ENCODE data around the gene PARVG. TPM values are rescaled to one million over a fixed set of nuclear protein-coding genes. Genes with fewer than 3 reads are reported as not detected.

Gene PARVG
- polyA plus RNA-seq, 2 of the 4 experiments (the other 2 are of a cell fraction), result not detected

DNA sequence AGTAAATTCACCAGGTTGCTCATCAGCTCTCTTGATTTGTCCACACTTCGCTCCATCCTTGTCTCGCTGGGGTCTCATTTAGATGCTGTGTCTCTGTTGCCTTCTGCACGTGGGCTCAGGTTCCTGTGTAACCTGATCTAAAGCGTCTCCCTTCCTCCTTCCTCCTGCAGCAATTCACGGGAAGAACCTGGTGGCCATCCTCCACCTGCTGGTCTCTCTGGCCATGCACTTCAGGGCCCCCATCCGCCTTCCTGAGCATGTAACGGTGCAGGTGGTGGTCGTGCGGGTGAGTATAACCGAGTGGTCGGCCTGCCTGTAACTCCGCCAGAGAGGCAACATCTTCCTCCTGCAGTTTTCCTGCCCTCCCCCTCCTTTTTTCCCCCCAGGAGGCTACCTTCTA lies 48.0 kb upstream of the PARVG start:
- ATAC-seq (no peak), DNase-seq (ENCODE audit: low read depth in 1 of 2, low spot score in 1 of 2) (no peak), FAIRE-seq (no peak)
- H3K27ac ChIP-seq, result no peak overlapping the region
- TF ChIP-seq, protein P1, sequence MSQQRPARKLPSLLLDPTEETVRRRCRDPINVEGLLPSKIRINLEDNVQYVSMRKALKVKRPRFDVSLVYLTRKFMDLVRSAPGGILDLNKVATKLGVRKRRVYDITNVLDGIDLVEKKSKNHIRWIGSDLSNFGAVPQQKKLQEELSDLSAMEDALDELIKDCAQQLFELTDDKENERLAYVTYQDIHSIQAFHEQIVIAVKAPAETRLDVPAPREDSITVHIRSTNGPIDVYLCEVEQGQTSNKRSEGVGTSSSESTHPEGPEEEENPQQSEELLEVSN (IDR thresholded peaks at IDR 0.05; ENCODE audit: borderline replicate concordance, low read depth), result no peak
- TF ChIP-seq, protein P2, sequence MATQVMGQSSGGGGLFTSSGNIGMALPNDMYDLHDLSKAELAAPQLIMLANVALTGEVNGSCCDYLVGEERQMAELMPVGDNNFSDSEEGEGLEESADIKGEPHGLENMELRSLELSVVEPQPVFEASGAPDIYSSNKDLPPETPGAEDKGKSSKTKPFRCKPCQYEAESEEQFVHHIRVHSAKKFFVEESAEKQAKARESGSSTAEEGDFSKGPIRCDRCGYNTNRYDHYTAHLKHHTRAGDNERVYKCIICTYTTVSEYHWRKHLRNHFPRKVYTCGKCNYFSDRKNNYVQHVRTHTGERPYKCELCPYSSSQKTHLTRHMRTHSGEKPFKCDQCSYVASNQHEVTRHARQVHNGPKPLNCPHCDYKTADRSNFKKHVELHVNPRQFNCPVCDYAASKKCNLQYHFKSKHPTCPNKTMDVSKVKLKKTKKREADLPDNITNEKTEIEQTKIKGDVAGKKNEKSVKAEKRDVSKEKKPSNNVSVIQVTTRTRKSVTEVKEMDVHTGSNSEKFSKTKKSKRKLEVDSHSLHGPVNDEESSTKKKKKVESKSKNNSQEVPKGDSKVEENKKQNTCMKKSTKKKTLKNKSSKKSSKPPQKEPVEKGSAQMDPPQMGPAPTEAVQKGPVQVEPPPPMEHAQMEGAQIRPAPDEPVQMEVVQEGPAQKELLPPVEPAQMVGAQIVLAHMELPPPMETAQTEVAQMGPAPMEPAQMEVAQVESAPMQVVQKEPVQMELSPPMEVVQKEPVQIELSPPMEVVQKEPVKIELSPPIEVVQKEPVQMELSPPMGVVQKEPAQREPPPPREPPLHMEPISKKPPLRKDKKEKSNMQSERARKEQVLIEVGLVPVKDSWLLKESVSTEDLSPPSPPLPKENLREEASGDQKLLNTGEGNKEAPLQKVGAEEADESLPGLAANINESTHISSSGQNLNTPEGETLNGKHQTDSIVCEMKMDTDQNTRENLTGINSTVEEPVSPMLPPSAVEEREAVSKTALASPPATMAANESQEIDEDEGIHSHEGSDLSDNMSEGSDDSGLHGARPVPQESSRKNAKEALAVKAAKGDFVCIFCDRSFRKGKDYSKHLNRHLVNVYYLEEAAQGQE (IDR thresholded peaks at IDR 0.05), result no peak
- TF ChIP-seq, protein P3, sequence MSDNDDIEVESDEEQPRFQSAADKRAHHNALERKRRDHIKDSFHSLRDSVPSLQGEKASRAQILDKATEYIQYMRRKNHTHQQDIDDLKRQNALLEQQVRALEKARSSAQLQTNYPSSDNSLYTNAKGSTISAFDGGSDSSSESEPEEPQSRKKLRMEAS (IDR thresholded peaks at IDR 0.05), result no peak
- TF ChIP-seq ZFP36 (IDR thresholded peaks at IDR 0.05; ENCODE audit: borderline replicate concordance, partially characterized antibody), result no peak
- TF ChIP-seq FOSB (CRISPR knock-in tag; IDR thresholded peaks at IDR 0.05), result no peak
- no peak for TF ChIP-seq GATA3 (IDR thresholded peaks at IDR 0.05; ENCODE audit: borderline replicate concordance)
- TF ChIP-seq, protein P4, sequence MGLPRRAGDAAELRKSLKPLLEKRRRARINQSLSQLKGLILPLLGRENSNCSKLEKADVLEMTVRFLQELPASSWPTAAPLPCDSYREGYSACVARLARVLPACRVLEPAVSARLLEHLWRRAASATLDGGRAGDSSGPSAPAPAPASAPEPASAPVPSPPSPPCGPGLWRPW (IDR thresholded peaks at IDR 0.05), result no peak
- TF ChIP-seq RARB (CRISPR knock-in tag; IDR thresholded peaks at IDR 0.05), result no peak
- TF ChIP-seq MAFK (IDR thresholded peaks at IDR 0.05; ENCODE audit: partially characterized antibody), result no peak
- TF ChIP-seq EHF (CRISPR knock-in tag; IDR thresholded peaks at IDR 0.05), result no peak
- TF ChIP-seq, protein P5, sequence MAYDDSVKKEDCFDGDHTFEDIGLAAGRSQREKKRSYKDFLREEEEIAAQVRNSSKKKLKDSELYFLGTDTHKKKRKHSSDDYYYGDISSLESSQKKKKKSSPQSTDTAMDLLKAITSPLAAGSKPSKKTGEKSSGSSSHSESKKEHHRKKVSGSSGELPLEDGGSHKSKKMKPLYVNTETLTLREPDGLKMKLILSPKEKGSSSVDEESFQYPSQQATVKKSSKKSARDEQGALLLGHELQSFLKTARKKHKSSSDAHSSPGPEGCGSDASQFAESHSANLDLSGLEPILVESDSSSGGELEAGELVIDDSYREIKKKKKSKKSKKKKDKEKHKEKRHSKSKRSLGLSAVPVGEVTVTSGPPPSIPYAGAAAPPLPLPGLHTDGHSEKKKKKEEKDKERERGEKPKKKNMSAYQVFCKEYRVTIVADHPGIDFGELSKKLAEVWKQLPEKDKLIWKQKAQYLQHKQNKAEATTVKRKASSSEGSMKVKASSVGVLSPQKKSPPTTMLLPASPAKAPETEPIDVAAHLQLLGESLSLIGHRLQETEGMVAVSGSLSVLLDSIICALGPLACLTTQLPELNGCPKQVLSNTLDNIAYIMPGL (CRISPR knock-in tag; IDR thresholded peaks at IDR 0.05; ENCODE audit: borderline replicate concordance), result no peak
- TF ChIP-seq JUN (IDR thresholded peaks at IDR 0.05), result no peak
- TF ChIP-seq HOXB5 (CRISPR knock-in tag; IDR thresholded peaks at IDR 0.05), result no peak
- no peak for TF ChIP-seq TFCP2L1 (CRISPR knock-in tag; IDR thresholded peaks at IDR 0.05)
- TF ChIP-seq CHD4 (IDR thresholded peaks at IDR 0.05; ENCODE audit: borderline replicate concordance), result no peak
- 90% methylated on average over 12 of the region's 12 CpGs for WGBS (ENCODE audit: missing lambda C conversion rate)
- no peak overlapping the region for H3K4me3 ChIP-seq
- H3K9me3 ChIP-seq, result peaks cover 9% of the 10 kb centered on the region; the same call in 2 of the 3 replicates
- H3K4me2 ChIP-seq, result no peak overlapping the region
- CTCF ChIA-PET, result interaction anchor here (1.2 kb wide), 1 partner anchor 43 kb away, joined by 3 read pairs; no protein-coding TSS in a partner anchor
- no peaks in the 10 kb centered on the region for H3K4me1 ChIP-seq
- POLR2A ChIA-PET, result no interaction called here

DNA sequence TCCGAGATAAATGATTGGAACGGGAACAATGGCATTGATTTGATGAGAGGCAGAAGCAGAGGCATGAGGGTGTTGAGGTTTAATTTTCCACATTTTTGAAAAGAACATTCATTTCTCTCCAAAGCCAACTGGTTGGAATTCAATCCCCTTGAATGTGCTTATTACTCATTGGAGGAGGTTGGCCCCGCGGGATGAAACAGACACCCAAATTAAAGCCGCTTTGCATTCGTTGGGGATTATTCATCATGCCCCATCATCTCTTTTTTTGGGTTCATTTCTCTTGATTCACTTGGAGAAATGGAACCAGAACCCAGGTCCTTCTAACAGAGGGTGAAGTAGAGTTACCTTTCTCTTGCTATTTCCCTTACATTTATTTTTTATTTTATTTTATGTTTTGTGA lies 47.6 kb upstream of the PARVG start:
- ChIA-PET POLR2A (no interaction called here), CTCF (interaction anchor here (1.2 kb wide), 1 partner anchor 42 kb away, joined by 3 read pairs; no protein-coding TSS in a partner anchor)
- DNase-seq (ENCODE audit: low read depth in 1 of 2, low spot score in 1 of 2) (no peak), FAIRE-seq (no peak), ATAC-seq (no peak)
- no peak overlapping the region for H3K4me3 ChIP-seq
- no peaks in the 10 kb centered on the region for H3K4me1 ChIP-seq
- WGBS (ENCODE audit: missing lambda C conversion rate), result 96% methylated on average over 6 of the region's 6 CpGs
- no peak overlapping the region for H3K4me2 ChIP-seq
- no peak overlapping the region for H3K27ac ChIP-seq
- TF ChIP-seq JUNB (IDR thresholded peaks at IDR 0.05) (no peak), RNF2 (IDR thresholded peaks at IDR 0.05; ENCODE audit: borderline replicate concordance, low read depth) (no peak), CHD4 (IDR thresholded peaks at IDR 0.05; ENCODE audit: borderline replicate concordance) (no peak), RFX5 (IDR thresholded peaks at IDR 0.05) (no peak), JUN (IDR thresholded peaks at IDR 0.05) (no peak), POLR2A (IDR thresholded peaks at IDR 0.05; ENCODE audit: low read length) (no peak), TFCP2L1 (CRISPR knock-in tag; IDR thresholded peaks at IDR 0.05) (no peak), RCOR1 (IDR thresholded peaks at IDR 0.05; ENCODE audit: low read depth, low read length) (no peak), ZFP36 (IDR thresholded peaks at IDR 0.05; ENCODE audit: borderline replicate concordance, partially characterized antibody) (no peak), MAFK (IDR thresholded peaks at IDR 0.05; ENCODE audit: partially characterized antibody) (no peak), ESRRA (IDR thresholded peaks at IDR 0.05; ENCODE audit: borderline replicate concordance, low read length) (no peak), FOSB (CRISPR knock-in tag; IDR thresholded peaks at IDR 0.05) (no peak), ZNF302 (CRISPR knock-in tag; IDR thresholded peaks at IDR 0.05) (no peak), HEYL (CRISPR knock-in tag; IDR thresholded peaks at IDR 0.05) (no peak), HOXB5 (CRISPR knock-in tag; IDR thresholded peaks at IDR 0.05) (no peak), CBX2 (IDR thresholded peaks at IDR 0.05; ENCODE audit: borderline replicate concordance, low read depth) (no peak)
- peaks cover 12% of the 10 kb centered on the region; the same call in 2 of the 3 replicates for H3K9me3 ChIP-seq

All from A549 (cell line).